ENCODE data around the gene TARS3.

The TARS3 gene

DNA sequence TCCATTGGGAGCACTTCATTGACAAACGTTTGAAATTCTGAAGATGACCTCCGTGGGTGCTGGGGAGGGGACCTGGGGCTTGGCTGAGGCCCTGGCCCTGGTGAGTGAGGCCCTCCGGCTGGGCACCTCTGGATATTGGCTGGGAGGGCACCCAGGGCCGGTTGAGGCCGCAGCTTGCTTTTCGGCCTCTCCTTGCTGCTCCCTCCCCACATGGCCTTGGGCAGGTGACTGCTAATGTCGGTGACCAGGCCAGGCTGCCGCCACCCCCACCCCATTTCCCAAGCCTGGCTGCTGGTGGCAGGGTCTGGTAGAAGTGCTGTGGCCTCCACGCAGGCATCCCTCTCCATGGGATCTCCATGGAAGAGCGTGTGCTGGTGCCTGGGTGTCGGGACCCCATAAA lies 111.6 kb downstream of the TARS3 start:
- no peak overlapping the region for H3K4me3 ChIP-seq (ENCODE audit: low read length, poor library complexity, severe bottlenecking)
- H2AFZ ChIP-seq (ENCODE audit: low read length): no peak overlapping the region
- H3K4me2 ChIP-seq (ENCODE audit: low read depth, low read length, poor library complexity, severe bottlenecking): no peak overlapping the region
- H3K9me2 ChIP-seq (replicated peaks; ENCODE audit: low read depth, low read length): no peaks in the 10 kb centered on the region
- H3K36me3 ChIP-seq (ENCODE audit: insufficient read depth, low read length): no peaks in the 10 kb centered on the region
- H3K9ac ChIP-seq (ENCODE audit: low read depth, low read length, poor library complexity, severe bottlenecking): no peak overlapping the region
- no peaks in the 10 kb centered on the region for H3K9me3 ChIP-seq (ENCODE audit: insufficient read depth, low read depth, low read length)
- no peak for TF ChIP-seq EZH2phosphoT487 (IDR thresholded peaks at IDR 0.05; ENCODE audit: borderline replicate concordance)
- TF ChIP-seq, protein P1, sequence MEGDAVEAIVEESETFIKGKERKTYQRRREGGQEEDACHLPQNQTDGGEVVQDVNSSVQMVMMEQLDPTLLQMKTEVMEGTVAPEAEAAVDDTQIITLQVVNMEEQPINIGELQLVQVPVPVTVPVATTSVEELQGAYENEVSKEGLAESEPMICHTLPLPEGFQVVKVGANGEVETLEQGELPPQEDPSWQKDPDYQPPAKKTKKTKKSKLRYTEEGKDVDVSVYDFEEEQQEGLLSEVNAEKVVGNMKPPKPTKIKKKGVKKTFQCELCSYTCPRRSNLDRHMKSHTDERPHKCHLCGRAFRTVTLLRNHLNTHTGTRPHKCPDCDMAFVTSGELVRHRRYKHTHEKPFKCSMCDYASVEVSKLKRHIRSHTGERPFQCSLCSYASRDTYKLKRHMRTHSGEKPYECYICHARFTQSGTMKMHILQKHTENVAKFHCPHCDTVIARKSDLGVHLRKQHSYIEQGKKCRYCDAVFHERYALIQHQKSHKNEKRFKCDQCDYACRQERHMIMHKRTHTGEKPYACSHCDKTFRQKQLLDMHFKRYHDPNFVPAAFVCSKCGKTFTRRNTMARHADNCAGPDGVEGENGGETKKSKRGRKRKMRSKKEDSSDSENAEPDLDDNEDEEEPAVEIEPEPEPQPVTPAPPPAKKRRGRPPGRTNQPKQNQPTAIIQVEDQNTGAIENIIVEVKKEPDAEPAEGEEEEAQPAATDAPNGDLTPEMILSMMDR (conservative IDR thresholded peaks at IDR 0.05; ENCODE audit: low read length): no peak
- H3K79me2 ChIP-seq (ENCODE audit: insufficient read depth, low read length): no peaks in the 10 kb centered on the region
- no peaks in the 10 kb centered on the region for H4K20me1 ChIP-seq (ENCODE audit: insufficient read depth, low read length, poor library complexity, severe bottlenecking)
- H3F3A ChIP-seq (ENCODE audit: low read depth): no peaks in the 10 kb centered on the region
- no peaks in the 10 kb centered on the region for H3K4me1 ChIP-seq (ENCODE audit: insufficient read depth, low read length, poor library complexity, severe bottlenecking)
- no peaks in the 10 kb centered on the region for H3K27me3 ChIP-seq (ENCODE audit: insufficient read depth, low read length, poor library complexity, severe bottlenecking)

DNA sequence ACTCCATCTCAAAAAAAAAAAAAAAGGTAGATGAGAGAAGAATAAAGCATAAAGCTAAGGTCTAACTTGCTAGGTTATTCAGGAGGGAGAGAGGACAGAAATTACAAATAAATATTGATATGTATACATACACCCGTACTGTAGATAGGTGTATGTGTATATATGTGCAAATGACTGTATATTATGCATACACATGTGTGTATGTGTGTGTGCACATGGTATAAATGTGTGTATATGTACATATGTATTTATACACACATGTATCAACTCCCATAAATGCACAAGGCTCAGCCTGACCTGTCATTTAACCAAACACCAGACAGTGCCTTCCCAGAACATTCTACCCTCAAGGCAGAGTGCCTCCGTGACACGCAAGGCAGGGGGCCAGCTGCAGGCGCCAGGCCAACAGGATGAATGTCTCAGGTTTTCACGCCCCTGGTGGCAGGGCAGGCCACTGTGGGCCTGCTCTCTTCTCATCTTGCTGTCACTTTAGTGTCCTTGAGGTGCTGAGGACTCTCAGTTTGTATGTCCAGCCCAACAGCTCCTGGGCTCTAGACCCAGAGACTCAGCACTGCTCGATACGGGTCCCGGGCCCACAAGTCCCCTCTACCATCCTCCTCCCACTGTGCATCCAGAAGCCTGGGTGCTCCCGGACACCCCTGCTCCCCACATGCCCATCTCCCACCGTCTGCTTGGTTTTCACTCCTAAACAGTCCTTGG lies 112.5 kb downstream of the TARS3 start:
- no peaks in the 10 kb centered on the region for H3K9me3 ChIP-seq (ENCODE audit: insufficient read depth, low read depth, low read length)
- H2AFZ ChIP-seq (ENCODE audit: low read length): no peak overlapping the region
- H3K9me2 ChIP-seq (replicated peaks; ENCODE audit: low read depth, low read length): no peaks in the 10 kb centered on the region
- no peaks in the 10 kb centered on the region for H3K79me2 ChIP-seq (ENCODE audit: insufficient read depth, low read length)
- H3K27me3 ChIP-seq (ENCODE audit: insufficient read depth, low read length, poor library complexity, severe bottlenecking): no peaks in the 10 kb centered on the region
- H3K4me1 ChIP-seq (ENCODE audit: insufficient read depth, low read length, poor library complexity, severe bottlenecking): no peaks in the 10 kb centered on the region
- H4K20me1 ChIP-seq (ENCODE audit: insufficient read depth, low read length, poor library complexity, severe bottlenecking): no peaks in the 10 kb centered on the region
- no peak overlapping the region for H3K4me3 ChIP-seq (ENCODE audit: low read length, poor library complexity, severe bottlenecking)
- no peaks in the 10 kb centered on the region for H3F3A ChIP-seq (ENCODE audit: low read depth)
- H3K4me2 ChIP-seq (ENCODE audit: low read depth, low read length, poor library complexity, severe bottlenecking): no peak overlapping the region
- no peak overlapping the region for H3K9ac ChIP-seq (ENCODE audit: low read depth, low read length, poor library complexity, severe bottlenecking)
- no peaks in the 10 kb centered on the region for H3K36me3 ChIP-seq (ENCODE audit: insufficient read depth, low read length)
- no peak for TF ChIP-seq EZH2phosphoT487 (IDR thresholded peaks at IDR 0.05; ENCODE audit: borderline replicate concordance)
- TF ChIP-seq, protein P1 (conservative IDR thresholded peaks at IDR 0.05; ENCODE audit: low read length): no peak

DNA sequence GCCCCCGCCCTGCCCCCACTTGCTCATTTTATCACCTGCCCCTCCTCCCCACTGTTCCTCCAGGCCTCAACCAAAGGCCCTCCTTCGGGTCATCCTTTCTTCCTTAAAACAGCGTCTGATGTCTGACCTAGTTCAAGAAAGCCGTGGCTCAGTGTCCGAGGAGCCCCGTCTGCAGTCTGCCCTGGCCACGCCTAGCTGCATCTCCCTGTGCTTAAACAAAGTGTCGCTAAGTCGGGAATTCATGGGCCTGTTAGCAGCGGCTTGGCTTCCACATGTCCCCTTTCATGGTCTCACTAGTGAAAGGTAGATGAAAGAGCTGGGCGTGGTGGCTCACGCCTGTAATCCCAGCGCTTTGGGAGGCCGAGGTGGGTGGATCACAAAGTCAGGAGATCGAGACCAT lies 113.3 kb downstream of the TARS3 start:
- Histone ChIP-seq H2AFZ (ENCODE audit: low read length) (no peak overlapping the region), H3K9me2 (replicated peaks; ENCODE audit: low read depth, low read length) (no peaks in the 10 kb centered on the region), H3K4me1 (ENCODE audit: insufficient read depth, low read length, poor library complexity, severe bottlenecking) (no peaks in the 10 kb centered on the region), H3F3A (ENCODE audit: low read depth) (no peaks in the 10 kb centered on the region), H3K9ac (ENCODE audit: low read depth, low read length, poor library complexity, severe bottlenecking) (no peak overlapping the region), H4K20me1 (ENCODE audit: insufficient read depth, low read length, poor library complexity, severe bottlenecking) (no peaks in the 10 kb centered on the region), H3K27me3 (ENCODE audit: insufficient read depth, low read length, poor library complexity, severe bottlenecking) (no peaks in the 10 kb centered on the region), H3K9me3 (ENCODE audit: insufficient read depth, low read depth, low read length) (no peaks in the 10 kb centered on the region), H3K79me2 (ENCODE audit: insufficient read depth, low read length) (no peaks in the 10 kb centered on the region), H3K4me3 (ENCODE audit: low read length, poor library complexity, severe bottlenecking) (no peak overlapping the region), H3K36me3 (ENCODE audit: insufficient read depth, low read length) (no peaks in the 10 kb centered on the region), H3K4me2 (ENCODE audit: low read depth, low read length, poor library complexity, severe bottlenecking) (no peak overlapping the region)
- TF ChIP-seq, protein P1 (conservative IDR thresholded peaks at IDR 0.05; ENCODE audit: low read length): no peak
- no peak for TF ChIP-seq EZH2phosphoT487 (IDR thresholded peaks at IDR 0.05; ENCODE audit: borderline replicate concordance)
